Smooth muscle cell (in vitro differentiated cells): ENCODE results near the gene AFAP1L2. TPM values are rescaled to one million over a fixed set of nuclear protein-coding genes. Genes with fewer than 3 reads are reported as not detected.

ENCODE experiments used
- DNase-seq: peaks from one replicate; lab custom pipeline; 2025; ENCODE audit not compliant: unreplicated experiment; lab: John Stamatoyannopoulos, UW
- H2AFZ ChIP-seq: fragments of 200-600 bp; sonication (generic); 2 replicates; pipeline ENCODE4 v1.6.0; 2016; ENCODE audit warnings: antibody characterized with exemption, low read depth, mild to moderate bottlenecking
- H3F3A ChIP-seq: fragments of 200-600 bp; sonication (generic); 2 replicates; pipeline ENCODE4 v1.6.0; 2017; ENCODE audit warnings: antibody characterized with exemption, low read depth
- H3K27ac ChIP-seq: fragments of 200-600 bp; sonication (generic); 2 replicates; pipeline ENCODE4 v1.5.1; 2016; ENCODE audit warnings: low read depth, mild to moderate bottlenecking
- H3K27me3 ChIP-seq: fragments of 200-600 bp; sonication (generic); 2 replicates; pipeline ENCODE4 v1.6.1; 2016; ENCODE audit warnings: low read depth, mild to moderate bottlenecking
- H3K36me3 ChIP-seq: fragments of 200-600 bp; sonication (generic); 2 replicates; pipeline ENCODE4 v1.5.1; 2016; ENCODE audit warnings: low read depth
- H3K4me1 ChIP-seq: fragments of 200-600 bp; sonication (generic); 2 replicates; pipeline ENCODE4 v1.5.1; 2016; ENCODE audit warnings: low read depth
- H3K4me2 ChIP-seq: fragments of 200-600 bp; sonication (generic); 2 replicates; pipeline ENCODE4 v1.6.0; 2016; ENCODE audit warnings: mild to moderate bottlenecking
- H3K4me3 ChIP-seq: fragments of 200-600 bp; sonication (generic); 2 replicates; pipeline ENCODE4 v1.5.1; 2016; ENCODE audit warnings: mild to moderate bottlenecking
- H3K79me2 ChIP-seq: fragments of 200-600 bp; sonication (generic); 2 replicates; pipeline ENCODE4 v1.6.0; 2016; ENCODE audit warnings: low read depth, mild to moderate bottlenecking
- H3K9ac ChIP-seq: fragments of 200-600 bp; sonication (generic); 2 replicates; pipeline ENCODE4 v1.6.0; 2016; ENCODE audit warnings: low read depth
- H3K9me3 ChIP-seq: fragments of 200-600 bp; sonication (generic); replicated peaks from 2 replicates; pipeline ENCODE4 v1.5.1; 2016; ENCODE audit warnings: low read depth
- H4K20me1 ChIP-seq: fragments of 200-600 bp; sonication (generic); 2 replicates; pipeline ENCODE4 v1.6.0; 2016; ENCODE audit warnings: low read depth
- CTCF ChIP-seq: fragments of 200-600 bp; sonication (generic); IDR thresholded peaks from 2 replicates; pipeline ENCODE4 v1.5.1; 2017; ENCODE audit warnings: borderline replicate concordance, mild to moderate bottlenecking, antibody characterized with exemption; ENCODE audit not compliant: insufficient read depth, poor library complexity, severe bottlenecking
- WGBS: methylation state at CpG from one replicate; pipeline ENCODE4 v1.1.7; 2016; ENCODE audit warnings: low lambda C conversion rate; 5-methylcytosine and 5-hydroxymethylcytosine counted together
- polyA plus RNA-seq: library from polyadenylated mRNA; unstranded; fragments of >200 nt; fragmentation: Nextera tagmentation; extraction: Ambion mirVana; gene quantifications from 2 replicates; pipeline ENCODE4 v1.2.1, GENCODE V29; 2016
- total RNA-seq: library from RNA; depleted of rRNA; stranded (reverse); fragments of >200 nt; gene quantifications from 2 replicates; pipeline ENCODE4 v1.2.3, GENCODE V29; 2014

AFAP1L2 gene
- total and polyA plus RNA-seq, 2 experiments from 2014 or later, result 43.3 to 47.2 TPM

- H3K4me3 ChIP-seq, result no peak overlapping the region
- no peak for TF ChIP-seq CTCF
- peaks cover 44% of the 10 kb centered on the region for H3K36me3 ChIP-seq
- no peak overlapping the region for H3K9ac ChIP-seq
- no peaks in the 10 kb centered on the region for H3K27me3 ChIP-seq
- peaks cover 10% of the 10 kb centered on the region for H3K9me3 ChIP-seq
- H3K4me2 ChIP-seq, result no peak overlapping the region
- no peaks in the 10 kb centered on the region for H3K4me1 ChIP-seq
- H3K79me2 ChIP-seq, result no peaks in the 10 kb centered on the region
- DNase-seq, result no peak
- no peak overlapping the region for H3K27ac ChIP-seq
- no peaks in the 10 kb centered on the region for H3F3A ChIP-seq
- H4K20me1 ChIP-seq, result no peaks in the 10 kb centered on the region
- no peak overlapping the region for H2AFZ ChIP-seq
Observed at GRCh38 chr10:114294549-114294948, 109.8 kb downstream of the AFAP1L2 start.

GRCh38 chr10:114293075-114293474 lies 111.2 kb downstream of the AFAP1L2 start:
- H3K9me3 ChIP-seq, result peaks cover 10% of the 10 kb centered on the region
- H3K27me3 ChIP-seq, result no peaks in the 10 kb centered on the region
- H3F3A ChIP-seq, result no peaks in the 10 kb centered on the region
- 83% methylated on average over 5 of the region's 5 CpGs for WGBS
- no peak overlapping the region for H3K4me2 ChIP-seq
- H3K79me2 ChIP-seq, result no peaks in the 10 kb centered on the region
- H3K4me1 ChIP-seq, result no peaks in the 10 kb centered on the region
- H3K27ac ChIP-seq, result no peak overlapping the region
- DNase-seq, result no peak
- no peak overlapping the region for H3K9ac ChIP-seq
- no peak for TF ChIP-seq CTCF
- no peaks in the 10 kb centered on the region for H4K20me1 ChIP-seq
- peaks cover 36% of the 10 kb centered on the region for H3K36me3 ChIP-seq
- no peak overlapping the region for H2AFZ ChIP-seq
- no peak overlapping the region for H3K4me3 ChIP-seq

- Histone ChIP-seq H3K27me3 (no peaks in the 10 kb centered on the region), H3K9me3 (peaks cover 10% of the 10 kb centered on the region), H3K79me2 (no peaks in the 10 kb centered on the region), H3K4me1 (no peaks in the 10 kb centered on the region), H3K36me3 (peaks cover 25% of the 10 kb centered on the region), H2AFZ (no peak overlapping the region), H3F3A (no peaks in the 10 kb centered on the region), H3K9ac (no peak overlapping the region), H4K20me1 (no peaks in the 10 kb centered on the region), H3K27ac (no peak overlapping the region), H3K4me3 (no peak overlapping the region), H3K4me2 (no peak overlapping the region)
- no peak for DNase-seq
- TF ChIP-seq CTCF, result no peak
- 89% methylated on average over 8 of the region's 8 CpGs for WGBS
Observed at GRCh38 chr10:114291516-114291915, 112.8 kb downstream of the AFAP1L2 start.

GRCh38 chr10:114291076-114291475 lies 113.2 kb downstream of the AFAP1L2 start:
- Histone ChIP-seq H3K4me1 (no peaks in the 10 kb centered on the region), H3K9ac (no peak overlapping the region), H3K4me2 (no peak overlapping the region), H3K4me3 (no peak overlapping the region), H3K36me3 (peaks cover 20% of the 10 kb centered on the region), H3K9me3 (peaks cover 9% of the 10 kb centered on the region), H3F3A (no peaks in the 10 kb centered on the region), H2AFZ (no peak overlapping the region), H3K79me2 (no peaks in the 10 kb centered on the region), H3K27ac (no peak overlapping the region), H3K27me3 (no peaks in the 10 kb centered on the region), H4K20me1 (no peaks in the 10 kb centered on the region)
- DNase-seq, result no peak
- no peak for TF ChIP-seq CTCF
- 93% methylated on average over 7 of the region's 7 CpGs for WGBS
